SK-N-MC (cell line): Measurements from ENCODE around the gene SPON2.

Experiments
- EZH2 ChIP-seq: fragments of 200-600 bp; sonication (generic); IDR thresholded peaks from one replicate; pipeline ENCODE4 v1.6.1; 2017; ENCODE audit warnings: antibody characterized with exemption
- POLR2AphosphoS5 ChIP-seq: IDR thresholded peaks from 2 replicates; pipeline ENCODE4 v1.6.1; 2012; ENCODE audit warnings: mild to moderate bottlenecking, low read depth, low read length, borderline replicate concordance

GRCh38 chr4:1212546-1213335 is 40.4 kb upstream of the SPON2 start:
- TF ChIP-seq POLR2AphosphoS5 (no peak), EZH2 (no peak)
